HT1080 (cell line): Measurements from ENCODE around the gene FBXO15. TPM values are rescaled to one million over a fixed set of nuclear protein-coding genes. Genes with fewer than 3 reads are reported as not detected.

Source experiments
- DNase-seq: peaks from one replicate; pipeline ENCODE4 v3.0.0-alpha.2; 2015; ENCODE audit warnings: low read depth
- total RNA-seq: library from RNA; depleted of rRNA; stranded (reverse); fragments of >200 nt; shearing (Covaris generic); gene quantifications from 2 replicates; pipeline ENCODE4 v1.2.3, GENCODE V29; 2014; rRNA removed

Gene FBXO15
- total RNA-seq, 1 experiment from 2014 or later = 1.3 TPM

- no peak for DNase-seq
These were observed 84.6 kb downstream of the FBXO15 start for GRCh38 chr18:74063023-74063422.

GRCh38 chr18:74062037-74062436 lies 85.6 kb downstream of the FBXO15 start:
- no peak for DNase-seq

- DNase-seq = no peak
These were observed 87.1 kb downstream of the FBXO15 start for GRCh38 chr18:74060579-74060978.

GRCh38 chr18:74050807-74051206 lies 96.8 kb downstream of the FBXO15 start:
- DNase-seq = no peak

GRCh38 chr18:74040459-74041332 lies 106.9 kb downstream of the FBXO15 start:
- DNase-seq = peak; percentile 26

- DNase-seq = no peak
These were observed 107.6 kb downstream of the FBXO15 start for GRCh38 chr18:74040008-74040407.

- no peak for DNase-seq
These were observed 118.5 kb downstream of the FBXO15 start for GRCh38 chr18:74029161-74029560.

Other genes with a start within 250 kb of the FBXO15 start
- 98.5 and 111 TPM in 2 replicates for gene TIMM21, start 689 bp upstream of the FBXO15 start, total RNA-seq
- gene CYB5A, start 144.1 kb upstream of the FBXO15 start, total RNA-seq = 24.2 and 37.6 TPM in 2 replicates
- gene C18orf63, start 168.0 kb upstream of the FBXO15 start, total RNA-seq = not detected in 2 replicates